GM19035 (cell line): Measurements from ENCODE around the gene STIM2.
A peak's percentile ranks its signal among the peaks of the same experiment; 100 is the strongest.

Experiments
- ATAC-seq: cut with Tn5 transposase; IDR thresholded peaks from one replicate; pipeline ENCODE4 v1.9.1; 2021; ENCODE audit not compliant: unreplicated experiment

The STIM2 gene

GRCh38 chr4:26836539-26836938 is 24.1 kb upstream of the STIM2 start:
- ATAC-seq = no peak

- no peak for ATAC-seq
Measured at GRCh38 chr4:26837993-26838842, 22.4 kb upstream of the STIM2 start.

DNA sequence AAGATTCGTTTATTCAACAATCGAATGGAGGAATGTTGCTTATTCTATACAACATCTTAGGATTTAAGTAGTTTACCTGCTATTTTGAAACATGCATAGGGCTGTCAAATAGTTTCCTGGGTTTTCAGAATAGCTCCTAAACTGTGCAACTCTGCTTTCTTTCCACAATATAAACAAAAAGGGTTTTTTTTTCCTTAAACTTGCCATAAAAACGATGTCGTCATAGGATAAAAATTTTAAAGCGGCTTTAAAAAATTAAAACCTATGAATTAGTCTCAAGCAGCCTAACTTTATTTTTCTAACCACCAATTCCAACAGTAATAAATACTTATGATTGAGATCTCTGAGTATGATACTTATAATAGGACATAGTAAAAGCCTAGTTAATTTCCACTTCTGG is 21.6 kb upstream of the STIM2 start:
- ATAC-seq = no peak

- no peak for ATAC-seq
Measured at GRCh38 chr4:26839534-26839951, 21.1 kb upstream of the STIM2 start.

DNA sequence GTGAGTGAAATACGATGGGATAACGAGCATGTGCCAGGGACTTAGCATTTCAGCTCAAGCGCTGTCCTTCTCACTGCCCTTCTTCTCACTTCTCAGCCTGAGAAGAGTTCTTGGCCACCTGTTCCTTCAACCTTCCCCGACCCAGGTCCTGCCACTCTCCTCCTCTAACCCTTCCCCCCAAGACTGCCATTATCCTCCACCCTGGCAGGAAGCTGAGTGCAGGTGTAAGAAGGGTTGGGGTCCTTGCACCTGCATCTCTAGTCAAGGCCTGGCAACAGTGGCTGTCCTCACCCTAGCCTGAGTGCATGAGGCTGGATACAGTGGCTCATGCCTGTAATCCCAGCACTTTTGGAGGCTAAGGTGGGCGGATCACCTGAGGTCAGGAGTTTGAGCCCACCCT is 19.9 kb upstream of the STIM2 start:
- no peak for ATAC-seq

DNA sequence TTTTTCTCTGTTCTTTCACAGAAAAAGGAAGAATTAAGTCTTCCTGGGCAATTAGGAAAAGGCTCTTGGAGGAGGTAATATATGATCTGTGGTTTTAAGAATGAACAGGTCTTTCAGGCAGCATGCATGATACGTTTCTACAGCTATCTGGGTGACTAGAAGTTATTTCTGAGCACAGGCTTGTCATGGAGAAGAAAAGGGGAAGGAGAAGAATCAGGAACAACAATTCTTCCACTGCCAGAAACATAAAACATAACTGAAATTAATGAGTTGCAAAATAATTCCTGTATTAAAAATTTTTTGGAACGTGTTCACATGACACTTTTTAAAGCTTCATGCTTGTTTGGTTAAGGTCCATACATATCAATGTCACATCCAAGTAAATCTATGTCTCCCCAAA is 17.7 kb upstream of the STIM2 start:
- ATAC-seq = no peak

DNA sequence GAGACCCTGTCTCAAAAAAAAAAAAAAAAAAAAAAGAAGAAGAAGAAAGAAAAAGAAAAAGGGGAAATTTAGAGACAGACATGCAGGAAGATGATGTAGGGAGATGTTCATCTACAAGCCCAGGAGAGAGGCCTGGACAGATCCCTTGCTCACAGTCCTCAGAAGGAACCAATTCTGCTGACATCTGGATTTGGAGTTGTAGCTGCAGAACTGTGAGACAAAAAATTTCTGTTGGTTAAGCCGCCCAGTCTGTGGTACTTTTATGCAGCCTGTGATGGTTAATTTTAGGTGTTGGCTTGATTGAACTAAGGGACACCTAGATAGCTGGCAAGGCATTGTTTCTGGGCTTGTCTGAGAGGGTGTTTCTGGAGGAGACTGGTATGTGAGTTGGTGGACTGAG is 10.1 kb upstream of the STIM2 start:
- no peak for ATAC-seq

DNA sequence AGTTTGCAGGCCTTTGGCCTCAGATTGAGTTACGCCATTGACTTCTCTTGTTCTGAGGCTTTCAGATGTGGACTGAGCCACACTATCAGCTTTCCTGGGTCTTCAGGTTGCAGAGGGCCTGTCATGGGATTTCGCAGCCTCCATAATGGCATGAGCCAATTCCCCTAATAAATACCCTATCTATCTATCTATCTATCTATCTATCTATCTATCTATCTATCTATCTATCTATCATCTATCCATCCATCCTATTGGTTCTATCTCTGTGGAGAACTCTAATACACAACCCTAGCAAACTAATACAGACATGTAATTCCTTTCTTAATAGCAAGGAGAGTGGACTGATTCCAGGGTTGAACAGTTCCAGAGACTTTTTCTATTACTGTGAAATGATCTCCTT is 9.5 kb upstream of the STIM2 start:
- no peak for ATAC-seq

DNA sequence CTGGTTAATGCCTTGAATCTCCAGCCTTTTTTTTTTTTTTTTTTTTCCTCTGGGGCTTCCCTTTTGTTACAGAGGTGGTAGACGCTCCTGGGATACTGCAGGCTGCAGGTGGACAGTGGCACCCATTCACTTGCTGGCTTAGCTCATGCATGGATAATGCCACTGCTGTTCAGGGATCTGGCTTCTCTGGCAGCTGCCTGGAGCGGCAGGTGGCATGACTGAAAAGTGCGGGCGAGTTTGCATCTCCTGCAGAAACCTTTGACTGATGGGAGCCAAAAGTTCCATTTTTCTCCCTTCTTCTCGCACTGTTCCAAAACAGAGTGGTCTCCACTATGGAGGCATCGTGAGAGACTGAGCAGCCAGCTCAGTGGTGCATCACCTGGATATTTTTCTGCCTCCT is 5.9 kb upstream of the STIM2 start:
- no peak for ATAC-seq

- ATAC-seq = no peak
Measured at GRCh38 chr4:26856906-26857277, 3.7 kb upstream of the STIM2 start.

GRCh38 chr4:26857278-26858034 is 3.2 kb upstream of the STIM2 start:
- ATAC-seq = peak; percentile 44

DNA sequence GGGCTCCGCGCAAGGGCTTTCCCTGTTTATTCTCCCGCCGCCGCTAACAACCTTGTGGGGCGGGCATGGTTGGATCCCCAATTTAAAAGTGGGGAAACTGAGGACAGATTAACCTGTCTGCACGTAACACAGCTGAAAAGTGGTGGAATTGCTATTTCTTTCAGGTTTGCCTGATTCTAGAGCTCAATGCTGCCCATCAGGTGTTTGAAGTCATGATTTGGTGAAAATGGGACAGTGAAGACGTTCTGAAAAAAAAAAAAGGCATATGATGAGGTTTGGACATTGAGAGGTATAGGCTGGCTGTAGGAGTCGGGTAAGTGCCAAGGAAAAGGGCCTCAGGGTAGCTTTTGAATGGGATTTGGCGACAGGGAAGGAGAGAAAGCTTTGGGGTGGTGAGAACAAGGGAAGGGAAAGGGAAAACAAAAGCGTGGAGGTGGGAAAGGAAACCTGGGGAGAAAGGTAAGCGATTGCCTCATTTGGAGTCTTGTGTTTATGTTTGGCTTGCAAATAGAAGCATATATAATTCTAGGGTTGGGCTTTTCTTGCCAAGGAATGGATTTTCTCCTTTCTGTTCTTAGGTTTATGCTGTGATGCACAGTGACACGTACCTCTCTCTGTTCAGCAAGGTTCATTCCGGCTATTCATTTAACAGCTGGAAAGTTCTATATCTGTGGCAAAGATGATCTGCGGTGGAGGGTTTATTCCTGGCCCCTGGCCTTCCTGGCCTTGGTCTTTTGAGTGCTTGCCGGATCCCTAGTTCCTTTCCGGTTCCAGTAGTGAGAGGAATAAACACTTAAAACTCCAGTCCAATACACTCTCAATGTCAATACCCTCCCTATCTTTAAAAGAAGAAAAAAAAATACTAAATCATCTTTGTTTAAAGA is 2.4 kb upstream of the STIM2 start:
- ATAC-seq = no peak

GRCh38 chr4:26858947-26859401 is 1.7 kb upstream of the STIM2 start:
- no peak for ATAC-seq

DNA sequence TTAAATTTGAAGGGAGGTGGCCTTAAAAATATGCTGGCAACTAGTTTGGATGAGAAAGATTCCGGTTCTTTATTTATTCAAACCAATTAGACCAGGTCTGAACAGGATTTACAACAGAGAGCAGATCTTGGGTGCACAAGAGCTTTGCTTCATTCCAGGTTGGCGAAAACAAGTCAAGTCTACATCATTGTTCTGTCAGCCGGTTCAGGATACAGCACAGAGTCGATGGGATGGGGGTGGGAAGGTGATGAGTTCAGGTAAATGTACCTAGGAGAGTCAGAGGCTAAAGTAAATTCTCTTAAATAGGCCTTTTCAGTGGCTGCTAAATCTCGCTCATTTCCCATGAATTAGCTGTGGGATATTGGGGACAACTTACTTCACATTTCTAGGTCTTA is 882 bp upstream of the STIM2 start:
- no peak for ATAC-seq

- ATAC-seq = peak; percentile 33
Measured at GRCh38 chr4:26860922-26861433, 337 bp downstream of the STIM2 start.

DNA sequence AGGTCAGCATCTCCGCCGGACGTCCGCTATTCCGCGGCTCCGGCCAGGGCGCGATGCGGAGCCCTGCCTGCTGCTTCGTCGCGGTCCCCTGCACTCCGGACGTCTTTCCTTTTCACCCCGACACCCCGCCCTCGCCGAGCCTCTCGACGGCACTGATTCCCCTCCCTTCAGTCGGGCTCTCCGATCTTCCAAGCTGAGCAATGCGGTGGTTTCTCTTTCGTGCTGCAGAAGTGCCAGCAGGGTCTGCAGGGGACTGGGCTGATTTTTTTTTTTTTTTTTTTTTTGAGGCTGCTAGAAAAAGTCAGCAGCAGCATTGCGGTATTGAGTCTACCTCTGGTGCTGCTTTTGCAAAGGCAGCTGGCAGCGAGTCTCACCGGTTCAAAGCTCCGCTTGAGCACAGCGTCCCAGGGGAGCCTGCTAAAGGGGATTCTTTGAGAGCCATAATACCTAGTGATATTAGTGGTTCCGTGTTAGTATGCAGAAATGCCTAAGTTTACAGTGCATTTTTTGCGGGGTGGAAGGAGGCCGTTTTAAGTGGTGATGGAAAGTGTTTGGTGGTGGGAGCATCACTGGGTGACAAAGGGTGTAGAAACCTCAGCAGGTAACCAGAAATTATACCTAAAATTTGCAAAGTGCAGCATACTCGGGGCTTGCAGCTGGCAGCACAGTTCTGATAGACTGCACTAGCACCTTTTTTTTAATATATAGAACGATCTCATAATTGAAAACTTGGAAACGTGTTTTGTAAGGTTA is 969 bp downstream of the STIM2 start:
- ATAC-seq = peak; percentile 45

DNA sequence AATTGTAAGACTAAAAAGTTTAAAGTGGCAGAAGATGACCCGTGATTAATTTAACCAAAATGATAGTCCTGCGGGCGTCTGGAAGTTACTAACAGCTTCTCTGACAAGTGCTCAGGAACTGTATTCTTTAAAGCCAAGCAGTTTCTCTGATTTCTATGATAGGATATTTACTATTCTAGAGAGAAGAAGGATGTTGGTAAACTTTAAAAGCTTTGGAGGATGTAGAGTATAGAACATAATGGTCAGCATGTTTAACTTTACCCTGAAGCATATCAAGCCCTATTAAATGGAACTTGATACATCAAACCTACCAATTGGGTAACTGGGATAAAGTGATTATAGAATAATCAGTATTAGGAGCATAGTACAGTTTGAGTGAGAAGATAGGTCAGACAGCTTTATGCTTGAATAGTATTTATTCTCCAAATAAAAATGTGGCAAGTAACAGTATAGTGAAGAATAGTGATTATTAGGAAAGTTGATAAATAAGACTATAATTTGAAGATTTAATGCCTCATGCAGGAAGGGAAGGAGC is 1.8 kb downstream of the STIM2 start:
- no peak for ATAC-seq

DNA sequence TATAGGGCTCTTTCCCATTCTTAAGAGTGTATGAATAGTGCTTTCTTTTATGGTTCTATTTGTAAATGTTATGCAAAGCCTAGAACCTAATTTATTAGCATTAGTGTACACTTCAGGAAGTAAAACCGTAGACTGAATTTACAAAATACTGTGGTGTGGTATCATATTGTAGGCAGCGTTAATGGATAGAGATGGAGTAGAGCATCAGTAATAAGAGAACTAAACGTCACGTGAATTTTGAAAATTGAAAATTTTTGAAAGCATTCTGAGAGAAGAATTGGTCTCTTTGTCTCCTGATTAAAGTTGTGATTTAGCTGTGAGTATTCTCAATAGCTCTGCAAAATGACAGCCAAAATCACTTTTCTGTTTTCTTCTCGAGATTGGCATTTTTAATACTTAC is 2.9 kb downstream of the STIM2 start:
- ATAC-seq = no peak

DNA sequence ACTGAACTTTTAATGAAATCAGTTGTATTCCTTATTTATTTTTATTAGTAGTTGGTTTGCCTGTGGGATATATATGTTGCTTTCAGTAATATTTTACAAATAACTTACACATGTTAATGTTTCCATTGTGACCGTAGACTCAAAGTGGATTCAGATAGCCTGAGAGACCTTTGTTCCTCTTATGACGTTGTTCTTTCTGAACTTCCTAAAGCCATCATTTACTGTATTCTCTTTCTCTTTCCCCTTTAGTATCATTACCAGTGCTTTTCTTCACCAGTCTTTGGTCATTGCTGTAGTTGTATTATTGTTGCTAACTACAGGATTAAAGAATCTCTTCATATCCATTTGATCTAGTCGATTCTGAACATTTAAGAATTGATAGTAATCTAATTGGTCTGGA is 4.3 kb downstream of the STIM2 start:
- ATAC-seq = no peak

DNA sequence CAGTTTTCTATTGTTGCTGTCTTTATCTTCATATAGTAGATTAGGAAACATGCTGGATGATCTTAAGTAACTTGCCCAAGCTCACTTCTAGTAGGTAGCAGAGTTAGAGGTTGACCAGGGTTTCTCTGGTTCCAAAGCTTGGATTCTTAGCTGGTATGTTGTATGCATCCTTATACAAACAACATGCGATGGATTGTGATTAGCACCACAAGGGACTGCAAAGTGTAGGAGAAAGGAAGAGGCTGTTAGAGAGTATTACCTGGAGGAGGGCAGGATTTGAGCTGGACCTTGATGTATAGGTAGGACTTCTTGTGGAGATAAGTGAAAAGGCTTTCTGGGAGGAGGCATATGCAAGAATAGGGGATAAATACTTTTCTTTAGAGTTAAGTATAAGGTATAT is 5.6 kb downstream of the STIM2 start:
- ATAC-seq = no peak
